Right renal cortex interstitium (tissue), 3 donors: Measurements from ENCODE around the gene PPP3CA. TPM values are rescaled to one million over a fixed set of nuclear protein-coding genes. Genes with fewer than 3 reads are reported as not detected.

ENCODE experiments used
- DNase-seq, 3 donors: peaks; one replicate each; pipeline ENCODE4 v3.0.0-alpha.2; 2013; ENCODE audit warnings: low read depth in 3 of 3, low spot score in 2 of 3
- polyA plus RNA-seq, 3 donors: library from polyadenylated mRNA; unstranded; fragments of 120-200 nt; gene quantifications; one replicate each; pipeline ENCODE4 v1.2.1, GENCODE V29; 2013; ENCODE audit not compliant: insufficient read length in 3 of 3

Gene PPP3CA
- polyA plus RNA-seq, 3 donors, result 50.0 to 53.7 (median 51.9) TPM

GRCh38 chr4:100977746-100978397, 369.5 kb downstream of the PPP3CA start:
- no peak for DNase-seq

- no peak for DNase-seq
Measured at GRCh38 chr4:100977274-100977673, 370.1 kb downstream of the PPP3CA start.
